Stimulated activated effector memory CD8-positive, alpha-beta T cell treated with anti-CD3 and anti-CD28 coated beads, Interleukin-12 subunit alpha, Interleukin-12 subunit beta, amount 100 ng/mL, for 72 hours (primary cell): Measurements from ENCODE around the gene BORCS5.
A peak's percentile ranks its signal among the peaks of the same experiment; 100 is the strongest.
"Not testable (repeated sequence)": the region's sequence is repeated elsewhere in the genome, so short reads cannot be mapped to it uniquely, and the experiment has no call there.

ENCODE experiments used
- ATAC-seq: fragments of 150-1000 bp; cut with Tn5 transposase; 2 replicates; pipeline ENCODE4 v1.10.0; 2021
- DNase-seq, 2 donors: peaks; one replicate each; pipeline ENCODE4 v3.0.0; 2021 to 2022; ENCODE audit warnings: low spot score in 2 of 2
- H3K27ac Mint-ChIP-seq: one replicate; pipeline ENCODE4 v1.8.0; 2022; ENCODE audit warnings: mild to moderate bottlenecking, mixed read lengths
- H3K36me3 Mint-ChIP-seq: one replicate; pipeline ENCODE4 v1.8.0; 2022; ENCODE audit warnings: mild to moderate bottlenecking, mixed read lengths
- H3K4me1 Mint-ChIP-seq: one replicate; pipeline ENCODE4 v1.8.0; 2022; ENCODE audit warnings: mixed read lengths
- H3K4me3 Mint-ChIP-seq: one replicate; pipeline ENCODE4 v1.8.0; 2022; ENCODE audit warnings: mild to moderate bottlenecking, mixed read lengths
- H3K9me3 Mint-ChIP-seq: one replicate; pipeline ENCODE4 v1.8.0; 2022; ENCODE audit warnings: mixed read lengths

The BORCS5 gene

DNA sequence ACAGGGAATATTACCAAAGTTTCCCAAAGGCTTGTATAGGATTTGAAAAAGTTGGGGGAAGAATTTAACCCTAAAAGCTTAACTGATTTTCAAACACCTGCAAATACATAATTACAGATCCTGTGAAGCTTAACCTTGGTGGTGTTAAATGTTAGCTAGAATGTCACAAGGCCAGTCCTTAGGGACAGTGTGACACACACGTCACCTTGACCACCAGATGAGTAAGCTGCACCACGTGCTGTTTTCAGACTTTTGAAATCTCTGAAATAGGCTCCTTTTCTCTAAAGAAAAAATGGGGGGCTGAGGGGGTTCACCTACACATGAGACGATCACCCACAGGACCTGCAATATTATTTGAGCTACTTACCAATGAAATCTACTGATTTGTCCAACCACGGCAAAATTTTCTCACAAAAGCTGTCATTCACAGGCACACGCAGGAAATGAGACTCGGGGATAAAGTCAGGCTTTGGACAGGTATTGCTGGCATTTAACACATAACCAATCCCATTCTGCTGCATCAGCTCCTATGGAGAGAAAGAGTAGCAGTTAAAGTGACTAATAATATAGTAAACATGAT is 129.9 kb downstream of the BORCS5 start:
- peak overlapping the region; percentile 99 for H3K27ac Mint-ChIP-seq

DNA sequence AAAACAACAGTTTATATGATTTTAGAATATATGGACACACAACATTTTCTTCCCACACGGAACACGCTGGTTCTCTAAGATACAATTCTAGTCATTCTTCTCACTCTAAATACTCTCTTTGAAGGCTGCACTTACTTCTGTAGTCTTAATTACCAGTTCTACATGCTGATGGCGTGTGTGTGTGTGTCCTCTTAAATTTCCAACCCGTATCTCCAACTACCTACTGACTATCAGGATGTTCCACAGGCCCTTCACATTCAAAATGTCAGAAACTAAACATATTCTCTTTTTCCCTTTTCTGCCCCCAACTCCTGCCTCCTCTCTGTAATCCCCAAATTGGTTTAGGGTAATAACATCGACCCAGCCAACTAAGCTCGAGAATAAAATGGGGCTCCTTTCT is 130.6 kb downstream of the BORCS5 start:
- DNase-seq (no peak), ATAC-seq (no peak)
- Mint-ChIP-seq H3K27ac (peak overlapping the region; percentile 99), H3K9me3 (no peaks in the 10 kb centered on the region), H3K4me3 (peak overlapping the region; percentile 27), H3K36me3 (peaks cover 64% of the 10 kb centered on the region), H3K4me1 (peaks cover 41% of the 10 kb centered on the region)

More for the DNA sequence above, 129.9 kb downstream of the BORCS5 start:
- H3K4me1 Mint-ChIP-seq: peaks cover 48% of the 10 kb centered on the region
- no peaks in the 10 kb centered on the region for H3K9me3 Mint-ChIP-seq
- H3K4me3 Mint-ChIP-seq: peak overlapping the region; percentile 27
- ATAC-seq (peak; percentile 80), DNase-seq (no peak)
- H3K36me3 Mint-ChIP-seq: peaks cover 72% of the 10 kb centered on the region

DNA sequence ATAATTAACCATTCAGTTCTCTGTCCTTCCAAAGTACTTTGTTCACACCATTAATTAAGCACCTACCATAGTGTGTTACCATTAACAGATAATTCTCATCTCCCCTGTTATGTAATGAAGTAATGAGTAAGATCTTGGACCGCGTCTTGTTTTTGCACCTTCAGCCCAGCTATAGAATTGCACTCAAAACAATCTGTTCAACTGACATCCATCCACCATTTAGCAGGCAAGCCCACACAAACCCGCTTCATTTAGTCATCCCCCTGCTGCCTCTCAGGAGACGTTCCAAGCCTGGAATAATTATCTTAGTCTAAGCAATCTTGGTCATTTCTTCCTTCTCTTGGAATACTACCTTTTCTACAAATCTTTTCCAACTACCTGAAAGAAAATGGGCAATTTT is 131.4 kb downstream of the BORCS5 start:
- ATAC-seq (no peak), DNase-seq (no peak)
- Mint-ChIP-seq H3K4me1 (peaks cover 33% of the 10 kb centered on the region), H3K9me3 (no peaks in the 10 kb centered on the region), H3K36me3 (peaks cover 56% of the 10 kb centered on the region), H3K4me3 (peak overlapping the region; percentile 27), H3K27ac (peak overlapping the region; percentile 99)

- peaks cover 26% of the 10 kb centered on the region for H3K4me1 Mint-ChIP-seq
- no peaks in the 10 kb centered on the region for H3K9me3 Mint-ChIP-seq
- no peak for DNase-seq
- H3K27ac Mint-ChIP-seq: peak overlapping the region; percentile 99
- H3K4me3 Mint-ChIP-seq: peak overlapping the region; percentile 27
- peak; percentile 75 for ATAC-seq
- H3K36me3 Mint-ChIP-seq: peaks cover 49% of the 10 kb centered on the region
These were observed 132.1 kb downstream of the BORCS5 start for GRCh38 chr12:12488823-12489550.

- peak; percentile 69 for ATAC-seq
- H3K4me1 Mint-ChIP-seq: peaks cover 26% of the 10 kb centered on the region
- DNase-seq: no peak
- no peaks in the 10 kb centered on the region for H3K9me3 Mint-ChIP-seq
- H3K4me3 Mint-ChIP-seq: no peak overlapping the region
- H3K36me3 Mint-ChIP-seq: peaks cover 26% of the 10 kb centered on the region
- no peak overlapping the region for H3K27ac Mint-ChIP-seq
These were observed 134.7 kb downstream of the BORCS5 start for GRCh38 chr12:12491606-12492005.

- Mint-ChIP-seq H3K4me3 (no peak overlapping the region), H3K36me3 (peaks cover 26% of the 10 kb centered on the region), H3K4me1 (peaks cover 18% of the 10 kb centered on the region), H3K9me3 (no peaks in the 10 kb centered on the region), H3K27ac (no peak overlapping the region)
- DNase-seq (no peak), ATAC-seq (no peak)
These were observed 135.7 kb downstream of the BORCS5 start for GRCh38 chr12:12492547-12492946.

- no peak overlapping the region for H3K27ac Mint-ChIP-seq
- DNase-seq (no peak), ATAC-seq (no peak)
- no peaks in the 10 kb centered on the region for H3K9me3 Mint-ChIP-seq
- H3K4me1 Mint-ChIP-seq: peaks cover 20% of the 10 kb centered on the region
- no peak overlapping the region for H3K4me3 Mint-ChIP-seq
- peaks cover 42% of the 10 kb centered on the region for H3K36me3 Mint-ChIP-seq
These were observed 138.7 kb downstream of the BORCS5 start for GRCh38 chr12:12495536-12495935.

DNA sequence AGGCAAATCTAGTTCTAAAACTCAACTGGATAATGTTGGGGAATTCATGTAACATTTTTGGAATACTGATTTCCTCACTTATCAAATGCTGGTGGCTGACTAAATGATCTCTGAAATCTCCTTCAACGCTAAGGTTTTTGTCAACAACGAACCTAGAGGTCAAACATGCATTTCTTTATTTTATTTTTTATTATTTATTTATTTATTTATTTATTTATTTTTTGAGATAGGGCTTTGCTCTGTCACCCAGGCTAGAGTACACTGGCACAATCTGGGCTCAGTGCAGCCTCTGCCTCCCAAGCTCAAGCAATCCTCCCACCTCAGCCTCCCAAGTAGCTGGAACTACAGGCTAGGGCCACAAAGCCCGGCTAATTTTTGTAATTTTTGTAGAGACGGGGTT is 141.3 kb downstream of the BORCS5 start:
- ATAC-seq (no peak), DNase-seq (no peak)
- Mint-ChIP-seq H3K27ac (peak overlapping the region; percentile 23), H3K9me3 (no peaks in the 10 kb centered on the region), H3K4me3 (no peak overlapping the region), H3K36me3 (peaks cover 52% of the 10 kb centered on the region), H3K4me1 (peaks cover 39% of the 10 kb centered on the region)

DNA sequence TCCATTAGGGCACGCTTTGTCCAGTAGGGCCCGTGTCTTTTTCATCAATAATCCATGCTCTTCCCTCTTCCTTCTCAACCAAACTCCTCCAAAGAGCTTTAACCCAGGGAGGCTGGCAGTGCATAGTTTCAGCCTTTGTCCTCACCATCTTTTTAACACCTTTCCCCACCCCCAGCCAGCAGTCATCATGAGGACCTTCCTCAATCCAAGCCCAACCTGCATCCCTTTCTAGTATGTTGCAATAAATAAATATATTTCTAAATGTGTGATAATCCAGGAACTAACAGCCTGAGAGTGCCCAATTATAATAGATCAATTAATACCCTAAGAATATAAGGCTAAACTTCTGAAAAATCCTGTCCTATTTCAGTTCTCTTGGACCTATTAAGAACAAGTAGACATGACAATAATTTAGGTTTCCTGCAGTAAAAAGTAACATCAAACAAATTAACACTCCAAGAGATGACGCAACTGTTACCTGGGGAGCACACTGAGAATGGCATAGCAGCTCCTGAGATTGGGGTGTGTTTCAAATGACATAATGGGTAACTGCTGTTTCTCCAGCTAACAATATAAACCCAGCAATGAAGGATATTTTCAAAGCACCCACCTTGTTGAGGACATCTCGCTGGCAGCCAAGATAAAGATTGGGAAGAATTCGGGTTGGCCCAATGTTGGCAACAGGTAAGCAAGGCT is 143.2 kb downstream of the BORCS5 start:
- Mint-ChIP-seq H3K36me3 (peaks cover 62% of the 10 kb centered on the region), H3K27ac (peak overlapping the region; percentile 73), H3K4me1 (peaks cover 56% of the 10 kb centered on the region), H3K4me3 (peak overlapping the region; percentile 45), H3K9me3 (no peaks in the 10 kb centered on the region)
- ATAC-seq: no peak
- no peak for DNase-seq

GRCh38 chr12:12501121-12501520 is 144.2 kb downstream of the BORCS5 start:
- H3K9me3 Mint-ChIP-seq: no peaks in the 10 kb centered on the region
- DNase-seq: no peak
- H3K4me3 Mint-ChIP-seq: peak overlapping the region; percentile 45
- H3K4me1 Mint-ChIP-seq: peaks cover 60% of the 10 kb centered on the region
- ATAC-seq: peak; percentile 55
- H3K36me3 Mint-ChIP-seq: peaks cover 68% of the 10 kb centered on the region
- peak overlapping the region; percentile 73 for H3K27ac Mint-ChIP-seq

DNA sequence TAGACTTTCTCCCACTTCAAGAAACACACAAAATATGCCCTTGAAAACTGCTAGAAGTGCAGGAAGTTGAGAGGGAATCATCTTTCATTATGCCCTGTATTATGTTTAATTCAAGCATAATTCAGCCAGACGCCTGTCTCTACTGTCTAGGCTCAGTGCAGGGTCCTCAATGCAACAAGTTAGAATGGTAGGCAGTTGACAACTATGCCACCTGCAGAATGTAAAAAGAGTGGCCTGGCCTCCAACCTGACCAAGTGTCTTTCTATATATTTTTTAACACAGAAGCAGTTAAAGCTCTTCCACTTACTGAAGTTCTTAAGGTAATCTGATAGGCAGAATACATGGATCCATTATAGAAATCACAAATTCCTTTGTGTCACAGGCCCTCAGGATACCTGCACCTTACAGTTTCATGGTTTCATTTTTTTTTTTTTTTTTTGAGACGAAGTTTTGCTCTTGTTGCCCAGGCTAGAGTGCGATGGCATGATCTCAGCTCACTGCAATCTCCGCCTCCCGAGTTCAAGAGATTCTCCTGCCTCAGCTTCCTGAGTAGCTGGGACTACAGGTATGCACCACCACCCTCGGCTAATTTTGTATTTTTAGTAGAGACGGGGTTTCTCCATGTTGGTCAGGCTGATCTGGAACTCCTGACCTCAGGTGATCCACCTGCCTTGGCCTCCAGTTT is 145.4 kb downstream of the BORCS5 start:
- ATAC-seq: not testable (repeated sequence)

GRCh38 chr12:12502815-12503151 is 145.9 kb downstream of the BORCS5 start:
- peaks cover 67% of the 10 kb centered on the region for H3K36me3 Mint-ChIP-seq
- ATAC-seq (peak; percentile 45), DNase-seq (no peak)
- H3K9me3 Mint-ChIP-seq: no peaks in the 10 kb centered on the region
- peak overlapping the region; percentile 73 for H3K27ac Mint-ChIP-seq
- peak overlapping the region; percentile 55 for H3K4me3 Mint-ChIP-seq
- H3K4me1 Mint-ChIP-seq: peaks cover 70% of the 10 kb centered on the region

More for the DNA sequence above, 145.4 kb downstream of the BORCS5 start:
- H3K9me3 Mint-ChIP-seq, DNase-seq: not testable (repeated sequence)
- Mint-ChIP-seq H3K36me3 (peaks cover 68% of the 10 kb centered on the region), H3K27ac (peak overlapping the region; percentile 73), H3K4me3 (peak overlapping the region; percentile 55), H3K4me1 (peaks cover 70% of the 10 kb centered on the region)

DNA sequence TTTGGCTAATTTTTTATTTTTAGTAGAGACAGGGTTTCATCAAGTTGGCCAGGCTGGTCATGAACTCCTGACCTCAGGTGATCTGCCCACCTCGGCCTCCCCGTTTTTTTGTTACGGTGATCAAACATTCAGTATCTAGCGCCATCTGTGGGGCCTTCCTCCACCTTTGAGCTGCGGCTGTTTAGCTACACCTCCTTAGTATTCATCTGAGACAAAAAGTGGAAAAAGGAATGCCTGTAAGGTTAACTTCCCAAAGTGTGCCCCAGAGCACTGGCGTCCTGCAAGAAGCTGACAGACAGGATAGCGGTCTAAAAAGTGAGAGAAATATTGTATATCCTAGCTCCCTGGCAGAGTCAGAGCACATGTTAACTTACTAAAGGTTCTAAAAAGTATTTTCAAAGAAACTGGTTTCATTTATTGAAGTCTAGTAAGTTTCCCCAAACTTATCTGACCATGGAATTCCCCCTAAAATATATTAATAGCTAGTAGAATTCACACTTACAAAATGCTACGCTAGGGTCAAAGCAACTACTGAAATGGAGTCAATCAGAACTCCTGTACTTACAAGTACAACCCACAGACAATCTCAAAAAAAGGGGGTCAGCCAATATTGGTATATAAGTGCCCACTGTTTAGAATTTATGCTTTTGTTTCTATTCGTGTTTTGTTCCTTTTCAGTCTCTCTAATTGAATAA is 146.7 kb downstream of the BORCS5 start:
- no peaks in the 10 kb centered on the region for H3K9me3 Mint-ChIP-seq
- H3K4me1 Mint-ChIP-seq: peaks cover 70% of the 10 kb centered on the region
- DNase-seq: peak in 1 of 2 donors; percentile 73
- peak overlapping the region; percentile 55 for H3K4me3 Mint-ChIP-seq
- peaks cover 63% of the 10 kb centered on the region for H3K36me3 Mint-ChIP-seq
- peak overlapping the region; percentile 73 for H3K27ac Mint-ChIP-seq
- peak; percentile 58 for ATAC-seq

DNA sequence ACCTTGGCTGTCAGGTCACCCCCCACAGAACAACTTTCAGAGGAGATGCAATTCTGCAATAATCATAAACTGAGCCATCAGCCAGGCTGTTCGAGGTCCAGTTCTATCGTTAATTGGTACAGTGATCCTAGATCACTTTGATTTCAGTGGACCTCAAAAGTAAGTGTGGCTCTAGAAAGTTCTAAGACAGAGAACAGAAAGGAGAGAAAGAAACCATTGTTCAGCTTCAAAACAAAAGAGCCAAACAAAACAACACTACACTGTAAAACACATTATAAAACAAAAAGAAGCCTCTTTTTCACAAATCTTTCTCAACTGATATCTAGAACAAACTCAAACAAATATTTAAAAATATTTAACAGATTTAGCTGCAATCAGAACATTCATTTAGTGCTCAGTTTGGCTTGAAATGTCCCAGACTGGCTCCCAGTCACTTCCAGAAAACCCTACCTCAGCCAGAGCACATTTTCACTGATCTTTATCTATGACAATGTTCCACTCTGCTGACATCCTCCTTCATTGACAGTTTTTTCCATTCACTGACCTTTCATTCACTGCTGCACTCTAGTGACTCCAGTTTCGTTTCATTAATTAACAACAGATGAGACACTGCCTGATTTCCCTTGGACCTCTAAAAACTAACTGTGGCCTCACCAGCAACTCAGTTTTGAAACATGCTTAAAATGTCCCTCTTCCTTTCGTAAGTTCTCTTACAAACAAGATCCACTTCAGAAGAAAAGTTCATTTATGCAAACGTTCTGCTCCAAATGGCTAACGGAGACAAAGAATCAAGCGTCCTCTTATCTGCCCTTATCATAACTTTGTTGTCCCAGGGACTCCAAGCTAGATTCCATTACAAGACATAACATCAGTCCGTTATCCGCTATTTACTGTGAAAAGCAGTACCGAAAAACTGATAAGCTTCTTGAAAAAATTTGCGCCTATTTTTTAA is 148.9 kb downstream of the BORCS5 start:
- peaks cover 43% of the 10 kb centered on the region for H3K36me3 Mint-ChIP-seq
- H3K9me3 Mint-ChIP-seq: no peaks in the 10 kb centered on the region
- peak overlapping the region; percentile 73 for H3K27ac Mint-ChIP-seq
- H3K4me3 Mint-ChIP-seq: peak overlapping the region; percentile 55
- H3K4me1 Mint-ChIP-seq: peaks cover 55% of the 10 kb centered on the region
- ATAC-seq: peak; percentile 89
- no peak for DNase-seq
